Upper lobe of left lung (tissue), 4 donors: ENCODE measurements around the gene TMEM131L.

ENCODE experiments used
- CTCF ChIP-seq, 6 experiments: fragments of 450-650 bp in 4 of 6; fragments of 200-600 bp in 2 of 6; sonication (generic) in 2 of 6; IDR thresholded peaks; one replicate each; pipeline ENCODE4 v1.5.1; 2016 to 2019; ENCODE audit warnings: antibody characterized with exemption in 6 of 6
- POLR2A ChIP-seq, 4 donors: fragments of 450-650 bp; IDR thresholded peaks; one replicate each; pipeline ENCODE4 v1.5.1; 2016 to 2017; ENCODE audit warnings: antibody characterized with exemption in 4 of 4, mild to moderate bottlenecking in 2 of 4

GRCh38 chr4:153465615-153466080 lies 512 bp upstream of the TMEM131L start:
- TF ChIP-seq POLR2A (IDR thresholded peaks at IDR 0.05) (no peak), CTCF (IDR thresholded peaks at IDR 0.05) (peak in 5 of 6 experiments; percentile 6 to 26 (median 17))
